Parathyroid adenoma (tissue), 2 donors: ENCODE results near the gene IMMP2L.
"Not testable (repeated sequence)": the region's sequence is repeated elsewhere in the genome, so short reads cannot be mapped to it uniquely, and the experiment has no call there.

Experiments used
- H2AFZ ChIP-seq: fragments of 300-600 bp; sonication (generic); one replicate; pipeline ENCODE4 v1.7.0; 2017; ENCODE audit warnings: antibody characterized with exemption, mild to moderate bottlenecking
- H3K27ac ChIP-seq: fragments of 300-600 bp; sonication (generic); one replicate; pipeline ENCODE4 v1.7.0; 2017
- H3K27me3 ChIP-seq: fragments of 300-600 bp; sonication (generic); one replicate; pipeline ENCODE4 v1.7.0; 2017; ENCODE audit warnings: low read length; ENCODE audit not compliant: control insufficient read depth, insufficient read depth
- H3K36me3 ChIP-seq: fragments of 300-600 bp; sonication (generic); one replicate; pipeline ENCODE4 v1.7.0; 2017; ENCODE audit warnings: low read length; ENCODE audit not compliant: control insufficient read depth, insufficient read depth
- H3K4me1 ChIP-seq: fragments of 300-600 bp; sonication (generic); one replicate; pipeline ENCODE4 v1.7.0; 2017; ENCODE audit warnings: control low read depth
- H3K4me2 ChIP-seq: fragments of 300-600 bp; sonication (generic); one replicate; pipeline ENCODE4 v1.7.0; 2017; ENCODE audit warnings: low read length
- H3K4me3 ChIP-seq: fragments of 300-600 bp; sonication (generic); one replicate; pipeline ENCODE4 v1.7.0; 2017; ENCODE audit warnings: low read depth, low read length
- H3K79me2 ChIP-seq: fragments of 300-600 bp; sonication (generic); one replicate; pipeline ENCODE4 v1.7.0; 2017; ENCODE audit warnings: control low read depth
- H3K9ac ChIP-seq: fragments of 300-600 bp; sonication (generic); one replicate; pipeline ENCODE4 v1.7.0; 2017; ENCODE audit warnings: mild to moderate bottlenecking
- H3K9me3 ChIP-seq: fragments of 300-600 bp; sonication (generic); one replicate; pipeline ENCODE4 v1.7.0; 2017; ENCODE audit warnings: low read length; ENCODE audit not compliant: control insufficient read depth
- CTCF ChIP-seq: fragments of 300-600 bp; sonication (generic); IDR thresholded peaks from one replicate; pipeline ENCODE4 v1.7.0; 2017; ENCODE audit warnings: antibody characterized with exemption, mild to moderate bottlenecking
- donor health status: primary hyperparathyroidism.

The IMMP2L gene

GRCh38 chr7:111301891-111302290 lies 260.4 kb downstream of the IMMP2L start:
- Histone ChIP-seq H3K4me1 (no peaks in the 10 kb centered on the region), H3K9me3 (no peaks in the 10 kb centered on the region), H3K4me3 (no peak overlapping the region), H3K4me2 (no peak overlapping the region), H2AFZ (no peak overlapping the region), H3K27me3 (no peaks in the 10 kb centered on the region), H3K27ac (no peak overlapping the region), H3K79me2 (no peaks in the 10 kb centered on the region), H3K36me3 (no peaks in the 10 kb centered on the region), H3K9ac (no peak overlapping the region)
- no peak for TF ChIP-seq CTCF

GRCh38 chr7:111294494-111294893 lies 267.8 kb downstream of the IMMP2L start:
- no peak overlapping the region for H3K4me2 ChIP-seq
- H3K27ac ChIP-seq: no peak overlapping the region
- no peak overlapping the region for H2AFZ ChIP-seq
- no peaks in the 10 kb centered on the region for H3K36me3 ChIP-seq
- no peak overlapping the region for H3K9ac ChIP-seq
- H3K4me3 ChIP-seq: no peak overlapping the region
- no peaks in the 10 kb centered on the region for H3K9me3 ChIP-seq
- no peak for TF ChIP-seq CTCF
- H3K79me2 ChIP-seq: no peaks in the 10 kb centered on the region
- H3K4me1 ChIP-seq: no peaks in the 10 kb centered on the region
- H3K27me3 ChIP-seq: no peaks in the 10 kb centered on the region

GRCh38 chr7:111292026-111292470 lies 270.2 kb downstream of the IMMP2L start:
- no peaks in the 10 kb centered on the region for H3K27me3 ChIP-seq
- H3K36me3 ChIP-seq: no peaks in the 10 kb centered on the region
- no peaks in the 10 kb centered on the region for H3K79me2 ChIP-seq
- H3K4me1 ChIP-seq: no peaks in the 10 kb centered on the region
- H3K9me3 ChIP-seq: no peaks in the 10 kb centered on the region
- H2AFZ ChIP-seq: no peak overlapping the region
- TF ChIP-seq CTCF: no peak
- H3K4me2 ChIP-seq: no peak overlapping the region
- no peak overlapping the region for H3K9ac ChIP-seq
- no peak overlapping the region for H3K4me3 ChIP-seq
- no peak overlapping the region for H3K27ac ChIP-seq

GRCh38 chr7:111290982-111291381 lies 271.3 kb downstream of the IMMP2L start:
- Histone ChIP-seq H3K9ac (no peak overlapping the region), H3K36me3 (no peaks in the 10 kb centered on the region), H3K27ac (no peak overlapping the region), H3K4me1 (no peaks in the 10 kb centered on the region), H3K9me3 (no peaks in the 10 kb centered on the region), H3K4me2 (no peak overlapping the region), H3K27me3 (no peaks in the 10 kb centered on the region), H3K4me3 (no peak overlapping the region), H2AFZ (no peak overlapping the region), H3K79me2 (no peaks in the 10 kb centered on the region)
- TF ChIP-seq CTCF: no peak

GRCh38 chr7:111290419-111290818 lies 271.9 kb downstream of the IMMP2L start:
- no peak for TF ChIP-seq CTCF

GRCh38 chr7:111288441-111288840 lies 273.9 kb downstream of the IMMP2L start:
- H3K79me2 ChIP-seq: not testable (repeated sequence)

More at GRCh38 chr7:111290419-111290818, 271.9 kb downstream of the IMMP2L start:
- Histone ChIP-seq H3K4me2 (no peak overlapping the region), H3K27ac (no peak overlapping the region), H3K27me3 (no peaks in the 10 kb centered on the region), H3K79me2 (no peaks in the 10 kb centered on the region), H3K9me3 (no peaks in the 10 kb centered on the region), H2AFZ (no peak overlapping the region), H3K4me3 (no peak overlapping the region), H3K9ac (no peak overlapping the region), H3K36me3 (no peaks in the 10 kb centered on the region), H3K4me1 (no peaks in the 10 kb centered on the region)

More at GRCh38 chr7:111288441-111288840, 273.9 kb downstream of the IMMP2L start:
- H3K4me2 ChIP-seq, H3K9ac ChIP-seq, H3K4me1 ChIP-seq, H2AFZ ChIP-seq, H3K4me3 ChIP-seq, H3K27ac ChIP-seq, H3K27me3 ChIP-seq, H3K36me3 ChIP-seq, H3K9me3 ChIP-seq: not testable (repeated sequence)
